ENCODE results near the gene TNFAIP6. TPM values are rescaled to one million over a fixed set of nuclear protein-coding genes. Genes with fewer than 3 reads are reported as not detected.
"Not testable (repeated sequence)": the region's sequence is repeated elsewhere in the genome, so short reads cannot be mapped to it uniquely, and the experiment has no call there.

The TNFAIP6 gene
- total RNA-seq, 1 donor from 2014 or later, result not detected

- Mint-ChIP-seq H3K4me3 (ENCODE audit: unreplicated experiment) (peak within 1 kb of the TSS; percentile 98), H3K36me3 (ENCODE audit: low read depth, unreplicated experiment) (peaks cover 5% of the 10 kb centered on the region), H3K9me3 (ENCODE audit: unreplicated experiment) (no peaks in the 10 kb centered on the region), H3K27ac (ENCODE audit: unreplicated experiment) (peak within 1 kb of the TSS; percentile 91), H3K4me1 (ENCODE audit: unreplicated experiment) (peaks cover 7% of the 10 kb centered on the region), H3K27me3 (ENCODE audit: unreplicated experiment) (peaks cover 9% of the 10 kb centered on the region)
- TF ChIP-seq CTCF (IDR thresholded peaks at IDR 0.05; ENCODE audit: unreplicated experiment), result peak; percentile 61
- peak; percentile 83 for DNase-seq (ENCODE audit: low spot score)
Observed at GRCh38 chr2:151409601-151410484, 52.5 kb downstream of the TNFAIP6 start, which contains the start of gene RIF1. RIF1 (plus strand) TSS chr2:151409902; CDS start chr2:151410424, 522 bp downstream.

- no peak for TF ChIP-seq CTCF (IDR thresholded peaks at IDR 0.05; ENCODE audit: unreplicated experiment)
- H3K4me1 Mint-ChIP-seq (ENCODE audit: unreplicated experiment), result peaks cover 7% of the 10 kb centered on the region
- DNase-seq (ENCODE audit: low spot score), result peak; percentile 26
- H3K27me3 Mint-ChIP-seq (ENCODE audit: unreplicated experiment), result peaks cover 9% of the 10 kb centered on the region
- H3K27ac Mint-ChIP-seq (ENCODE audit: unreplicated experiment), result peak overlapping the region; percentile 91
- peak overlapping the region; percentile 98 for H3K4me3 Mint-ChIP-seq (ENCODE audit: unreplicated experiment)
- no peaks in the 10 kb centered on the region for H3K9me3 Mint-ChIP-seq (ENCODE audit: unreplicated experiment)
- H3K36me3 Mint-ChIP-seq (ENCODE audit: low read depth, unreplicated experiment), result peaks cover 5% of the 10 kb centered on the region
Observed at GRCh38 chr2:151410485-151410834, 53.1 kb downstream of the TNFAIP6 start.

- no peaks in the 10 kb centered on the region for H3K27me3 Mint-ChIP-seq (ENCODE audit: unreplicated experiment)
- no peaks in the 10 kb centered on the region for H3K4me1 Mint-ChIP-seq (ENCODE audit: unreplicated experiment)
- no peak for TF ChIP-seq CTCF (IDR thresholded peaks at IDR 0.05; ENCODE audit: unreplicated experiment)
- no peak overlapping the region for H3K27ac Mint-ChIP-seq (ENCODE audit: unreplicated experiment)
- no peak overlapping the region for H3K4me3 Mint-ChIP-seq (ENCODE audit: unreplicated experiment)
- peaks cover 23% of the 10 kb centered on the region for H3K36me3 Mint-ChIP-seq (ENCODE audit: low read depth, unreplicated experiment)
- no peaks in the 10 kb centered on the region for H3K9me3 Mint-ChIP-seq (ENCODE audit: unreplicated experiment)
- DNase-seq (ENCODE audit: low spot score), result no peak
Observed at GRCh38 chr2:151417650-151418049, 60.3 kb downstream of the TNFAIP6 start.

GRCh38 chr2:151421681-151422080 lies 64.3 kb downstream of the TNFAIP6 start:
- not testable (repeated sequence) for H3K4me3 Mint-ChIP-seq (ENCODE audit: unreplicated experiment); H3K4me1 Mint-ChIP-seq (ENCODE audit: unreplicated experiment); H3K27me3 Mint-ChIP-seq (ENCODE audit: unreplicated experiment); H3K9me3 Mint-ChIP-seq (ENCODE audit: unreplicated experiment); H3K27ac Mint-ChIP-seq (ENCODE audit: unreplicated experiment); DNase-seq (ENCODE audit: low spot score)
- peaks cover 34% of the 10 kb centered on the region for H3K36me3 Mint-ChIP-seq (ENCODE audit: low read depth, unreplicated experiment)

- Mint-ChIP-seq H3K4me3 (ENCODE audit: unreplicated experiment) (no peak overlapping the region), H3K4me1 (ENCODE audit: unreplicated experiment) (no peaks in the 10 kb centered on the region), H3K9me3 (ENCODE audit: unreplicated experiment) (no peaks in the 10 kb centered on the region), H3K27me3 (ENCODE audit: unreplicated experiment) (no peaks in the 10 kb centered on the region), H3K27ac (ENCODE audit: unreplicated experiment) (no peak overlapping the region), H3K36me3 (ENCODE audit: low read depth, unreplicated experiment) (peaks cover 30% of the 10 kb centered on the region)
- TF ChIP-seq CTCF (IDR thresholded peaks at IDR 0.05; ENCODE audit: unreplicated experiment), result no peak
- DNase-seq (ENCODE audit: low spot score), result no peak
Observed at GRCh38 chr2:151422917-151423439, 65.6 kb downstream of the TNFAIP6 start.
